Measurements from ENCODE around the gene LMF2. TPM values are rescaled to one million over a fixed set of nuclear protein-coding genes. Genes with fewer than 3 reads are reported as not detected.
A peak's percentile ranks its signal among the peaks of the same experiment; 100 is the strongest.

Gene LMF2
- total and polyA plus RNA-seq, 2 donors: 21.4 to 61.3 TPM

DNA sequence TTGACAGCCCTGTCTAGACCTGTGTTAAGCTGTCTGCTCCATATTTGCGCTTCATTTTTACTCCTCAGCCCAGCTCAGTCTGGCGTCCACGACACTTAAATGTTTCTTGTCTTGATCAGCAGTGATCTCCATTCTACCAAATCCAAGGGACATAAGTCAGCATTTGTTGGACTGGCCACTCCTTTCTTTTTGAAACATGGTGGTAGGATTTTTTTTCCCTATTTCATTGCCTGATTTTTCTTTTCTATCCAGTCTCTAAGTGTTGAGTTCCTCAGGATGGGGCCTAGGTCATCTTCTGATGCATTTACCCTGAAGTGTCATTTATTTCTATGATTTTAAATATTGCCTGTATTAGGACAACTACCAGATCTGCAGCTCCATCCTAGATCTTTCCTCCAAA, 1.4 kb upstream of the LMF2 start:
- DNase-seq (ENCODE audit: extremely low spot score): no peak
- Histone ChIP-seq H3K36me3 (ENCODE audit: insufficient read depth) (peaks cover 3% of the 10 kb centered on the region), H3K4me3 (ENCODE audit: low read depth, low read length) (peak overlapping the region; percentile 77), H3K27ac (ENCODE audit: low read depth) (no peak overlapping the region), H3K4me1 (ENCODE audit: insufficient read depth) (no peaks in the 10 kb centered on the region)
- 7% methylated on average over 3 of the region's 3 CpGs for WGBS

DNA sequence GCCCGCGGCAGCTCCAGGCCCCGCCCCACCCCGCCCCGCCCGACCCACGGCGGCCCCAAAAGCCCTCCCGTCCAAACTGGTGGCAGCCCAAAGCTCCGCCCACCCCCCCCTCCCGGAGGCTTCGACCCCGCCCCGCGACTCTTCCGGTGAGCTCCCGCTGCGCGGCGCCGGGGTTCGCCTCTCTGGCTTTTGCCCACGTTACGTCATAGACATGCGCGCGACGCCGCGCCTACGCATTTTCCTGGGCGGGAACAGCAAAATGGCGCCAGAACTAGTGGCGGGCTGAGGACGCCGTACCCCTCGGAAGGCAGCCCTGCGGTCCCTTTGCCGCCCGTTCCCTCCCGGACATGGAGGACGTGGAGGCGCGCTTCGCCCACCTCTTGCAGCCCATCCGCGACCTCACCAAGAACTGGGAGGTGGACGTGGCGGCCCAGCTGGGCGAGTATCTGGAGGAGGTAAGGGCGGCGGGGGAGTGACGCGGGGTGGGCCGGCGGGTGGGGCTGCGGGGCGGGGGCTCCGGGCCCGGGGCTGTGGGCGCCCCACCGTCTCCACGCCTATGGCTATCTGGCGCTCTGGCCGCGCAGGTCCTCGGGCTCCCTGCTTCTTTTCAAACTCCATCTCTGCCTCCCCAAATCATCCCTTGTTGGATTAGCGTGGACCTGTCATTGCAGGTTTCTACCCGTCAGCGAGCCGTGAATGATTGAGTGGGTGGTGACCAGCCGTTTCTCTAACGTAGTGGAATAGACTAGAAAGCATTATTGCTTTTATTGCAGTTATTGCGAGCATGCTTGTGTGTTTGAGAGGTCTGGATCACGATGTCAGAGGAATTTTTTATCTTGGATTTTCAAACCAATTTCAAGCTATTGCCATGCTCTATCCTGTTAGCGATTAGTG, 736 bp upstream of the LMF2 start, which contains the start of gene NCAPH2:
Gene NCAPH2 (plus strand): TSS at position 234 of the 894 bp plus-strand sequence. CDS start 114 bp downstream, at position 348.
- peak within 1 kb of the TSS; percentile 96 for H3K27ac ChIP-seq (ENCODE audit: low read depth)
- peak within 1 kb of the TSS; percentile 78 for H3K4me3 ChIP-seq (ENCODE audit: low read depth, low read length)
- H3K4me1 ChIP-seq (ENCODE audit: insufficient read depth): no peaks in the 10 kb centered on the region
- WGBS: under 1% methylated on average over 75 of the region's 76 CpGs
- DNase-seq (ENCODE audit: extremely low spot score): peak; percentile 87
- H3K36me3 ChIP-seq (ENCODE audit: insufficient read depth): peaks cover 9% of the 10 kb centered on the region

DNA sequence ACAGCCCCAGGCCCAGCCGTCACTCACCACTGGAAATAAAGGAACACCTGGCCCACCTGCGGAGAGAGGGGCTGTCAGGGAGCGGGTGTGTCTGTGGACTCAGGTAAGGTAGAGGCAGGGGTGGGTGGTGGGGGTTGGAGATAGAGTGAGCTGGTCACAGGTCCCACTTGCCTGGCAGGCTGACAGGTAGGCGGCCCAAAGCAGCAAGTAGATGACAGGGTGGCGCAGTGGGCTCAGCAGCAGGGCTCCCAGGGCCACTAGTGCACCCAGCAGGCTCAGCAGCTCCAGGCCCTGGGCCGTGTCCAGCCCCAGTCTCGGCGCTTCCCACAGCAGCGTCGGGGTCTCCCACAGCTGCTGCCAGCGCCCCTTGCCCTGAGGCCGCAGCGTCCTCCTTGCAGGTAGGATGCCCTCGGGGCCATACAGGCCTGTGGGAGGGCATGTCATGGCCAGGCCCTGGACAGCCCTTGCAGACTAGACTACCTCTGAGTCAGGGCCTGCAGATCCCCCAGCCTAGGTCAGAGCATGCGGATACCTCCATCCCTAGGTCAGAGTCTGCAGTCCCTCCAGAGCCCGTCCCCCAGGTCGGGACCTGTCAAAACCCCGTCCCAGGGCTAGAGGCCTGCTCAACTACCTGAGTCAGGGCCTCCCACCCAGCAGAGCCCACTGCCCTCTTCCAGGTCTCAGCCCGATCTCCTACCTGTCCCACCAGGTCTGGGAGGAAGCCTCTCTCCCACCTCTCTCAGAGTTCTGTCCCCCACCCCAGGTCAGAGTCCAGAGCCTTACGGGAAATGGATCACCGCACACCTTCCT, 686 bp downstream of the LMF2 start:
- H3K4me1 ChIP-seq (ENCODE audit: insufficient read depth): no peaks in the 10 kb centered on the region
- WGBS: 28% methylated on average over 21 of the region's 21 CpGs
- peaks cover 9% of the 10 kb centered on the region for H3K36me3 ChIP-seq (ENCODE audit: insufficient read depth)
- H3K4me3 ChIP-seq (ENCODE audit: low read depth, low read length): peak overlapping the region; percentile 78
- peak overlapping the region; percentile 92 for H3K27ac ChIP-seq (ENCODE audit: low read depth)
- DNase-seq (ENCODE audit: extremely low spot score): no peak

DNA sequence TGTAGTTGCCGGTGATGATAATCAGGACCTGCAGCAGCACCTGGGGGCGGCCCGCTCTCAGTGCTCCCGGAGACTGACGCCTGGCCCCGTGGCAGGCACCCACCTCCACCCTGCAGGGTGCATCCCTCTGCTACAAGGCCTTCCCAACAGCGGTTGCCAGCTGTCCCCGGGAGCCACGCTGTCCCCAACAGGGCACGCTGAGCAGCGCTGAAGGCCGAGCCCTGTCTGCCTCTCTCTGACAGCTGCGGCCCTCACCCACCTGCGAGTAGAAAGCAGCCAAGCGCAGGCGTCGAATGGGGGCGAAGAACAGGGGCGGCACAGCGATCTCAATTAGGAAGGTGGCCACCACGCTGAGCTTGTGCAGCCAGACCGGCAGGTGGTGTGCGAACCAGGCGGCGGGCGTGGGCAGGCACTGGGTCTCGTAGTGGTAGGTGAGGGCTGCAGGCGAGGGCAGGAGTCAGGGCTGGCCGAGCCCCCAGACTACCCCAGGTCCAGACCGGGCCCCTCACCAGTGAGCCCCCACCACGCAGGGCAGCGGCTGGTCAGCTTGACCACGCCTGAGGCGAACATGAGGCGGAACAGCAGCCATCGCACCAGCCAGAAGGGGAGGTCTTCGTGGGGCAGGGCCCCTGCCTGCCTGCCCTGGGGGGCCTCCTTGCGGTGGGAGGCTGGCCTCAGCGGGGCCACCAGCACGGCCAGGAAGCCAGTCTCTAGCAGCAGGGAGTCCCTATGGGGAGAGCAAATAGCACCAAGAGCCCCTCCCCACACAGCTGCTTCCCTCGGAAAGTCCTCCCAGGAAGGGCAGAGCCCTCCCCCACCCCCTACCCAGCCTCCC, 1.5 kb downstream of the LMF2 start:
- Histone ChIP-seq H3K4me3 (ENCODE audit: low read depth, low read length) (peak overlapping the region; percentile 78), H3K4me1 (ENCODE audit: insufficient read depth) (no peaks in the 10 kb centered on the region), H3K36me3 (ENCODE audit: insufficient read depth) (peaks cover 9% of the 10 kb centered on the region), H3K27ac (ENCODE audit: low read depth) (no peak overlapping the region)
- WGBS: 87% methylated on average over 41 of the region's 41 CpGs
- DNase-seq (ENCODE audit: extremely low spot score): no peak

DNA sequence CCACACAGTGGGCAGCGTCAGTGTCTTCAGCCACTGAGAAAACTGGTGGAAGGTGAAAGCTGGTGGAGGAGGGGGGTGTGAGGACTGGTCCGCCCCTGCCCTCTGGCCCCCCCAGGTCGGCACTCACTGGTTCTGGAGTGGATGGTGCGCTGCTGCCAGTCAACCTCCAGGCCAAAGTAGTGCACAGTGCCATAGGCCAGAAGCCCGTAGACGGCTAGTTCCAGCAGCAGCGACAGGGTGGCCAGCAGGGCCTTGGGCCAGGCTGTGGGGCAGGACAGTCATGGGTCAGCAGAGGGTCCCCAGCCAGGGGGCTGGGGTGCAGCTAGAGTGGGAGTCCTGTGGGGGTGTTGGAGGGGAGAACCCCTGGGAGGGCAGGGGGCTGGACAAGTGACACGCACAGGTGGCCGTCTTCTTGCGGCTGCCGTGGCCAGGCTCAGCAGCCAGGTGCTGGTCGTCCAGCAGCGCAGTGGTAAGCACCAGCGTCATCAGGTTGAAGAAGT, 2.2 kb downstream of the LMF2 start:
- whole genome bisulfite sequencing: 91% methylated on average over 14 of the region's 14 CpGs
- DNase-seq (ENCODE audit: extremely low spot score): no peak
- no peak overlapping the region for H3K4me3 ChIP-seq (ENCODE audit: low read depth, low read length)
- H3K4me1 ChIP-seq (ENCODE audit: insufficient read depth): no peaks in the 10 kb centered on the region
- peaks cover 9% of the 10 kb centered on the region for H3K36me3 ChIP-seq (ENCODE audit: insufficient read depth)
- H3K27ac ChIP-seq (ENCODE audit: low read depth): no peak overlapping the region

DNA sequence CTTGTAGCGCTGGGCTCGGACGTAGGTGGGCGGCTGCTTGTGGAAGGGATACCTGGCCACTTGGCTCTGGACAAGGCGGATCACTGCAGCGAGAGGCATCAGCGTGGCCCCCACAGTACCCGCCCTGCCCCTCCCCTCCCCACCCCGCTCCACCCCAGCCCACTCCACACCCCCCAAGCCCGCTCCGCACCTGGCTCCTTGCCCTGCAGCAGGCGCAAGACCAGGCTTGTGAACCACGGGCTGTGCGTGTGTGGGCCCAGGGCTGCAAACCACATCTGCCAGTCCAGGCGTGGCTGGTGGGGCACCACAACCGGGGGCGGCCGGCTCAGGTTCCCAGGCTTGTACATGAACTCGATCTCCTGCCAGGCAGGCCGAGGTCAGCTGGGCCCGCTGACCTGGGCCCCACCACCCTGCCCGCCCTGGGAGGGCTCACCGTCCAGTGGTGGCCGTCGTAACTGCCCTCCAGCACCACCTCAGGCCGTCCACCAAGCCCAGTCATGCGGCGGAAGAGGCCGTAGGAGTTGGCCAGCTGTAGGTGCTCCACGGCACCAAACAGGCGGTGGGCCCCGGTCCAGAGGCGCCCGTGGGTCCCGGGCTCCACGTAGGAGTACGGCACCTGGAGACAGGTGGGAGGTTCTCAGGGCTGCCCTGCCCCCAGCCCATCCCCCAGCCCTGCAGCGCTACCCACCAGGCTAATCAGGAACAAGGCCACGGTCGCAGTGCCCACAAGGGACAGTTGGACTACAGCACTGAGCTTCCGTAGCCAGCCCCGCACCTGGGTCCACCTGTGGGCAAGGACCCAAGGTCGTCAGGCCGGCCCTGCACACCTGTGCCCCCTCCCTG, 2.9 kb downstream of the LMF2 start:
- DNase-seq (ENCODE audit: extremely low spot score): no peak
- Histone ChIP-seq H3K36me3 (ENCODE audit: insufficient read depth) (peaks cover 9% of the 10 kb centered on the region), H3K4me3 (ENCODE audit: low read depth, low read length) (no peak overlapping the region), H3K27ac (ENCODE audit: low read depth) (no peak overlapping the region), H3K4me1 (ENCODE audit: insufficient read depth) (no peaks in the 10 kb centered on the region)
- WGBS: 89% methylated on average over 44 of the region's 44 CpGs

DNA sequence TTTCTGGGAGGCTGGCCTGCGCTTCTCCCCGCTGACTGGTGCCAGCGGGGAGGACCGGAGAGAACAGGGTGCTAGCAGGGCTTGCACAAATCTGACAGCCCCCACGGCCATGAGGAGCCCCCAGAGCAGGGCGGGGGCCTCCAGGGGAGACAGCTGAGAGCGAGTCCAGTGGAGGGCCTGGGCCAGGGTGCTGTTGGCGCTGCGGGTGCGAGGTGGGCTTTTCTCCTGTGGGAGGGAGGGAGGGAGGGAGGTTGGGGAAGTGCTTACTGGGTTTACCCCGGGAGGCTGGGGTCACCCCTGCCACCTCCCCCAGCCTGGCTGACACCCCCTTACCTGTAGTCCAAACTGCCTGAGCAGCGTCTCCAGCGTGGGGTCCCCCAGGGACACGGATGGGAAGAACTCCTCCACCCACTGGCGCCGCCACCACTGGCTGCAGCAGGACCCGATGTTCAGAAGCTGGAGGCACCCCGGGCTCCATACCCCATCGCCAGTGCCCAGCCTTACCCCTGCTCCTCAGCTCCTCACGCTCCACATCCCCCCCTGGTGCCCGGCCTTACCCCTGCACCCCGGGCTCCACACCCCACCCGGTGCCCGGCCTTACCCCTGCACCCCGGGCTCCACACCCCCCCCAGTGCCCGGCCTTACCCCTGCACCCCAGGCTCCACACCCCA, 3.9 kb downstream of the LMF2 start:
- WGBS: 86% methylated on average over 26 of the region's 26 CpGs
- H3K36me3 ChIP-seq (ENCODE audit: insufficient read depth): peaks cover 9% of the 10 kb centered on the region
- no peak overlapping the region for H3K27ac ChIP-seq (ENCODE audit: low read depth)
- no peak overlapping the region for H3K4me3 ChIP-seq (ENCODE audit: low read depth, low read length)
- H3K4me1 ChIP-seq (ENCODE audit: insufficient read depth): no peaks in the 10 kb centered on the region
- no peak for DNase-seq (ENCODE audit: extremely low spot score)

DNA sequence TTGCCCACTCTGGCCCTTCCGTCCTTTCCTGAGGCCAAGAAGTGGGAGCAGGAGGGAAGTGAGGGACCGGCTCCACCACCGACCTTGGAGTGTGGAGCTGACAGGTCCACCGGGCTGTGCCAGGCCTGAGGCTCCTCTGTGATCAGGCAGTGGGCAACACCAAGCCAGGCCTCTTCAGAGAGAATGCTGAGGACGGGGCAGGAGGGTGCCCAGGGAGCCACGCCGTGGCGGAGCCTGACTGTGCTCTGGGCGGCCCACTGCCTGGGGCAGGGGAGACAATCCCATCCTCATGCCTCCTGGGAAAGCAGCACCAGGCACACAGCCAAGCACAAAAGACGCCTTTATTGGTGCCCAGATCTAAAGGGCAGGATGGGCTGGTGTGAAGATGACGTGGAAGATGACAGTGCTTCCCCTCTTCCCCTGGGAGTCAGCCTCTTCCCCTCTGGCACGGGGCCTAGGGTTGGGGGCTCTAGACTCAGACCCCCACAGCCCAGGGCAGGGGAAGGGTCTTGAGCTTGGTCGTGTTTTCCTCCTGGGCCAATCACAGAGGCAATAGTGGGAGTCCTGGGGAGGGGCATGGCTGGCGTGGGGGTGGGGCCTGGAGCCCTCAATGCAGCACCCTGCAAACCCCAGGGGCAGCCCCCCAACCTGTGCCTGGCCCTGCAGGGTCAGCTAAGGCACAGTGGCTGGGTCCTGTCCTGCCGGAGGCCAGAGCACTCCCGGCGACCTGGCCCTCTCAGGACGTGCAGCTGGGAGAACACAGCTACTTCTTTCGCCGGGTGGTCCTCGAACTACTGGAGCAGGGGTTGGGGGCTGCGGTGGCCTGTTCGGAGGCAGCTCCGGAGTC, 4.7 kb downstream of the LMF2 start:
- no peak overlapping the region for H3K4me3 ChIP-seq (ENCODE audit: low read depth, low read length)
- 79% methylated on average over 24 of the region's 24 CpGs for WGBS
- peaks cover 9% of the 10 kb centered on the region for H3K36me3 ChIP-seq (ENCODE audit: insufficient read depth)
- DNase-seq (ENCODE audit: extremely low spot score): no peak
- no peak overlapping the region for H3K27ac ChIP-seq (ENCODE audit: low read depth)
- peaks cover 1% of the 10 kb centered on the region for H3K4me1 ChIP-seq (ENCODE audit: insufficient read depth)

DNA sequence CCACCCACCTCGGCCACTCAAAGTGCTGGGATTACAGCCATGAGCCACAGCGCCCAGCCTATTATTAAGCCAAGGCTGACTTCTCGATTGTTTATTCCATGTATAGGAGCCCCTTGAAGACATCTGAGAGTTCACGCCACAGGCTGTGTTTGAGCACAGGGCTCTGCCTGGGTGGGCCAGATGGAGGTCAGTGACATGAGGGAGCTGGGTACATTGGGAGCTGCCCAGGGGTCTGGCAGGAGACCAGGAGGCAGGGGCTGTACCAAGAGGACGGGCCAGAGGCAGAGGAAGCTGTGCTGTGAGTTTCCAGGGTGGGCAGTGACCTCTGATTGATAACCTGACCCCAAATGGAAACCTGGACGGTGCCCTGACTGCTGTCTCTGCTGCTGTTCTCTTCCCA, 5.4 kb downstream of the LMF2 start:
- no peak for DNase-seq (ENCODE audit: extremely low spot score)
- WGBS: 75% methylated on average over 6 of the region's 6 CpGs
- peaks cover 1% of the 10 kb centered on the region for H3K4me1 ChIP-seq (ENCODE audit: insufficient read depth)
- H3K27ac ChIP-seq (ENCODE audit: low read depth): no peak overlapping the region
- peaks cover 9% of the 10 kb centered on the region for H3K36me3 ChIP-seq (ENCODE audit: insufficient read depth)
- no peak overlapping the region for H3K4me3 ChIP-seq (ENCODE audit: low read depth, low read length)

DNA sequence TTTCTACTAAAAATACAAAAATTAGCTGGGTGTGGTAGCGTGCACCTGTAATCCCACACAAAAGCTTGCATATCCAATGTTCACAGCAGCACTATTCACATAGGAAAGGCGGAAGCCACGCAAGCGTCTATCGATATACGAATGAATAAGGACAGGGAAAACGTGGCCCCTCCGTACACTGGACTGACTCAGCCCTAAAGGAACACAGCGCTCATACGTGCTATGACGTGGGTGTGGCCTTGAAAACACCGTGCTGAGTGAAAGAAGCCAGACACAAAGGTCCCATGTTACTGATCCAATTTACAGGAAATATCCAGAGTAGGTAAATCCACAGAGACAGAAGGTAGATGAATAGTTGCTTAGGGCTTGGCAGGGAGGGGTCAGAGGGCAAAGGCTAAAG, 7.0 kb downstream of the LMF2 start:
- H3K4me3 ChIP-seq (ENCODE audit: low read depth, low read length): no peak overlapping the region
- H3K4me1 ChIP-seq (ENCODE audit: insufficient read depth): peaks cover 1% of the 10 kb centered on the region
- DNase-seq (ENCODE audit: extremely low spot score): no peak
- H3K36me3 ChIP-seq (ENCODE audit: insufficient read depth): peaks cover 8% of the 10 kb centered on the region
- H3K27ac ChIP-seq (ENCODE audit: low read depth): no peak overlapping the region
- 87% methylated on average over 12 of the region's 12 CpGs for WGBS

DNA sequence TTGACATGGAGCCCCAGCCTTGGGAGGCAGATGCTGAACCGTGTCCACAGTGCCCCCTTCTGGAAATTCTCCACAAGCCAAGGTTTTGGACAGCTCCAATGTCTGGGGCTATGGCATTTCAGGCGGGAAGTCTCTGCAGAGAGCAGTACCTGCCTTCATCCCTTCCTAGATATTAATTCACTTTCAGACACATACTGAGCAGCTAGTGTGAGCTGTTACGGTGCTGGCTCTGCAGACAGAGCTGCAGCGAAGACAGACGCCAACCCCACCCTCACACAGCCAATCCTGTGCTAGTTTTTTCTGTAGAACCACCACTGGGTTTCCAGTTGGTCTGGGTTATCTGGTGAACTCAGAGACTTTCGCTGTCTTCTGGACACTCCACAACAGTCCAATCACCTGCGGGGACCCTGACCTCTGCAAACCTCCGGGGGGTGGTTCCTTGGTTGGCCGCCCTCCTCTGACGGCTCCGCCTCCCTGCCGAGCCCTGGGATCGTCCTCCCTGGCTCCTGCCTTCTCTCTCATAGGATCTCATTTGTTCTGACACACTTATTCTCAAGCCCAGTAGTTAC, 9.1 kb downstream of the LMF2 start:
- 12% methylated on average over 13 of the region's 13 CpGs for WGBS
- Histone ChIP-seq H3K27ac (ENCODE audit: low read depth) (no peak overlapping the region), H3K4me1 (ENCODE audit: insufficient read depth) (peaks cover 1% of the 10 kb centered on the region), H3K36me3 (ENCODE audit: insufficient read depth) (peaks cover 2% of the 10 kb centered on the region), H3K4me3 (ENCODE audit: low read depth, low read length) (no peak overlapping the region)
- no peak for DNase-seq (ENCODE audit: extremely low spot score)

Measured in urinary bladder (tissue), 4 donors.